Measurements from ENCODE around the gene TMEM221.

The TMEM221 gene

GRCh38 chr19:17414097-17414496, 34.4 kb downstream of the TMEM221 start:
- no peak for DNase-seq (ENCODE audit: low read depth, low spot score)

DNA sequence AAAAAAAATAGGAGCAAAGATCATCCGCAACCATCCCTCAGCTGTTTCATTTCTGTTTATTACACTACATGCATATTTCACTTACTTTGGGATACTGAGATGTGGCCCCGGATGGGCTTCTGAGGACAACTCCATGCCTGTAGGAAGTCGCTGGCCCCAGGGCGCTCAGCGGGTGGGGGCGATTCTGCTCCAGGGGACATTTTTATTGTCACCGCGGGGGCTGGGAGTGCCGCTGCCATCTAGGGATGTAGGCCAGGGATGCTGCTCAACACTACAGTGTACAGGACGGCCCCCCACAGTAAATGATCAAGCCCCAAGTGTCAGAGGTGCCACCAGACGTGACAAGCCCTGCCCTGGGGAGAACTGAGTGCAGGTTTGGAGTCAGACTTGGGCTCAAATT, 36.7 kb downstream of the TMEM221 start:
- DNase-seq (ENCODE audit: low read depth, low spot score) = no peak
- H3K27ac ChIP-seq = no peak overlapping the region

More at GRCh38 chr19:17414097-17414496, 34.4 kb downstream of the TMEM221 start:
- no peak overlapping the region for H3K27ac ChIP-seq

- H3K27ac ChIP-seq = no peak overlapping the region
- no peak for DNase-seq (ENCODE audit: low read depth, low spot score)
These were observed 38.5 kb downstream of the TMEM221 start for GRCh38 chr19:17409990-17410389.

DNA sequence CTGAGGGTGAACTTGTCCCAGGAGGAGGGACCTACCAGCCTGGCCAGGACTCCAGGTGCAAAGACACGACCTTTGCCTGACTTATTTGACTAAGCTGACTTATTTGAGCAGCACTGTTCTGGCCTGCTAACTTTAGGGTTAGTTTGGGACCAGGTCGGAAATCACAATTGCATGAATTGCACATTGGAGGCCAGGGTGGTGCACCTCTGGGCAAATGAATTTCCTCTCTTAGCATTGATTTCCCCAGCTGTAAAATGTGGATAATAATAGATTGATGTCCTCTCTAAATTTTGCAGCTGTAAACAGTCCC, 41.6 kb downstream of the TMEM221 start:
- DNase-seq (ENCODE audit: low read depth, low spot score) = no peak
- H3K27ac ChIP-seq = no peak overlapping the region

GRCh38 chr19:17406046-17406886, 42.2 kb downstream of the TMEM221 start:
- no peak overlapping the region for H3K27ac ChIP-seq

DNA sequence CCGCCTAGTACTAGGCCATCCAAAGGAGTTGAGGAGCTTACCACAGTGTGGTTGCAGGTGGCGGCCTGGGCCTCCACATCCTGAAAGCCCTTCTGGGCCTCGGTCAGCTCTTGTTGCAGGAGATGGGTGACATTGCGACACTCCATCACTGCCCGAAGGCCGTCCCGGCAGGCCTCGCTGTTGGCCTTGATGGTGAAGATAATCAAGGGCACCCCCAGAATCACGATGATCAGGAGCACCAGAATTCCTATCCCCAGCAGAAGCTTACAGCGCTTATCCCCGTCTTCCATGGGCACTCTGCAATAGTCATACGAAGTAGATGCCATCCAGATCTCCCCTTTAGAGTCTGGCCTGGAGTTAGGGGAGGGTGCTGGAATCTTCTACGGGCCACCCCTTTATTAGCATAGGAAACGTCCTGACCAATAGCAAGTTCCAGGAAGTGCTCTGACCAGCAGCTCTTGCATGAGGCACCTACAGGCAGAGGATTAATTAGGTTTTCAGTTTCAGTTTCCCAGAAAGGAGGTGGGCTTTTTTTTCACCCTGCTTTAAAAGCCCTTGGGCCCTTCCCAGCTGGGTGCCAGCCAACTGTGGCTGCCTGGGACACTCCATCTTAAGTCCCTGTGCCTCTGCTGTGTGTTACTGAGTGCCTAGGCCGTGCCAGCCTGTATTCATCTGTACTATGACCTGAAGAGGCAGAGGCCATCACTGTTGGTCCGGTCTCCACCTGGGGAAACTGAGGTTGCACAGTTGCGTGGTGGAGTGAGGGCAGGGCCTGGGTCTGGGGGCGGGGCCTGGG, 43.0 kb downstream of the TMEM221 start, which contains the start of gene BST2:
Gene BST2 (minus strand): TSS at position 381 of the 796 bp plus-strand sequence. CDS start 55 bp downstream, at position 326.
- H3K27ac ChIP-seq = no peak within 1 kb of the TSS
- DNase-seq (ENCODE audit: low read depth, low spot score) = peak; percentile 49

More at GRCh38 chr19:17406046-17406886, 42.2 kb downstream of the TMEM221 start:
- no peak for DNase-seq (ENCODE audit: low read depth, low spot score)

- H3K27ac ChIP-seq = no peak overlapping the region
- DNase-seq (ENCODE audit: low read depth, low spot score) = no peak
These were observed 43.7 kb downstream of the TMEM221 start for GRCh38 chr19:17404621-17405249.

- no peak overlapping the region for H3K27ac ChIP-seq
These were observed 44.5 kb downstream of the TMEM221 start for GRCh38 chr19:17404015-17404414.

GRCh38 chr19:17402982-17403855, 45.2 kb downstream of the TMEM221 start:
- DNase-seq (ENCODE audit: low read depth, low spot score) = no peak
- H3K27ac ChIP-seq = no peak overlapping the region

More at GRCh38 chr19:17404015-17404414, 44.5 kb downstream of the TMEM221 start:
- DNase-seq (ENCODE audit: low read depth, low spot score) = no peak

- no peak for DNase-seq (ENCODE audit: low read depth, low spot score)
- no peak overlapping the region for H3K27ac ChIP-seq
These were observed 46.8 kb downstream of the TMEM221 start for GRCh38 chr19:17401628-17402027.

GRCh38 chr19:17398902-17399527, 49.5 kb downstream of the TMEM221 start:
- no peak for DNase-seq (ENCODE audit: low read depth, low spot score)

DNA sequence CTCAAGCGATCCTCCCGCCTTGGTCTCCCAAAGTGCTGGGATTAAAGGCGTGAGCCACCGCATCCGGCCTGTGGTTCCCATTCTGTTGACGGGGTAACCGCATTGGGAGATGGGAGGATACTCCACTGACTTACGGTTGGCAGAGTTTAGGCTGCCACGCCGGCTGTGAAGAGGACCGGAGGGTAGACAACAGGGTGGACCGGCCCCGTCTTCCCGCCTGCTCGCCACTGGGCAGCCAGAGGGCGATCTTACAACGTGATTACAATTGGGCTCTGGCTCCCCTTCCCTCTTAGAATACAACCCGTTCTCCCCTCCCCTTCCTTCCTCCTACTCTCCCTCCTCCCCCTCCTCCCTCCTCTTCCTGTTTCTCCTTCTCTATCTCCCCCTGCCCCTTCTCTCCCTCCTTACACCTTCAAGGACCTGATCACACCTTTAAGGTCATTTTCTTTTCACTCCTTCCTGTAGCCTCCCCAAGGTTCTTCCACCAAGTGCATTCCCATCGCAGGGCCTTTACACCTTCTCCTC, 53.5 kb downstream of the TMEM221 start:
- no peak overlapping the region for H3K27ac ChIP-seq
- no peak for DNase-seq (ENCODE audit: low read depth, low spot score)

More at GRCh38 chr19:17398902-17399527, 49.5 kb downstream of the TMEM221 start:
- no peak overlapping the region for H3K27ac ChIP-seq

GRCh38 chr19:17393914-17394313, 54.6 kb downstream of the TMEM221 start, which contains the start of gene CCDC194:
Gene CCDC194 (minus strand): TSS chr19:17394196. CDS start chr19:17394158, 38 bp downstream.
- H3K27ac ChIP-seq = no peak within 1 kb of the TSS
- no peak for DNase-seq (ENCODE audit: low read depth, low spot score)

- no peak for DNase-seq (ENCODE audit: low read depth, low spot score)
- H3K27ac ChIP-seq = no peak overlapping the region
These were observed 55.5 kb downstream of the TMEM221 start for GRCh38 chr19:17393002-17393401.

- H3K27ac ChIP-seq = no peak overlapping the region
These were observed 56.9 kb downstream of the TMEM221 start for GRCh38 chr19:17391371-17392151.

GRCh38 chr19:17390665-17391370, 57.6 kb downstream of the TMEM221 start:
- no peak overlapping the region for H3K27ac ChIP-seq
- peak; percentile 18 for DNase-seq (ENCODE audit: low read depth, low spot score)

More at GRCh38 chr19:17391371-17392151, 56.9 kb downstream of the TMEM221 start:
- no peak for DNase-seq (ENCODE audit: low read depth, low spot score)

DNA sequence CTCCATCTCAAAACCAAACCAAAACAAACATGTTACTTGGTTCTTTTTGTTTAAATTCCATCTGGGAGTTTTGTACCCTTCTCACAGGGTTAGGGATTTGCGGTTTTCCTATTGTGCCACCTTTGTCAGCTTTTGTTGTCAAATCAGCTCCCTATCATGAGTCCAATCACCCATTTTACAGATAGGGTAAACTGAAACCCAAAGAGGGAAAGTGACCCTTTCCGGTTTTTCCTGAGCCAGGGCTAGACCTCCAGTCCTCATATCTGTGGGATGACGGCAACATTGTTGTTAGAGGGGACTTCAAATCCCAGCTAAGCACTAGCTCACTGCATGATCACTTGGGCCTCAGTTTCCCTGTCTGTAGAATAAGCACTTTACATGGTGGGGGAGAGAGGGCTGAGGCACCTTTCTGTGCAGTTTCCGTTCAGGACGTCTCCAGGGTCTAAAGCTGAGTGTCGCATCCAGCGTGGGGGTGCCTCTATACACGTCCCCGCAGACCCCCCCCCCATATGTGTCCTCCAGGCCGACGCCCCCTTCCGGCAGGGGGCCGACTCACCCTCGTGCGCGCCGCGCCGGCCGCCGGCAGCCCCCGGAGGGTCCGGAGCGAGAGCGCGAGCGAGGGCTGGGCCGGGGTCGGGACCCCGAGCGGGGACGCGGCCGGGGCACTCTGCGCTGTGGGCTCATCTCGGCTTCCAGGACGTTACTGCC, 58.4 kb downstream of the TMEM221 start:
- no peak overlapping the region for H3K27ac ChIP-seq
- DNase-seq (ENCODE audit: low read depth, low spot score) = no peak
